Omental fat pad (tissue), 4 donors: ENCODE results near the gene FAM83C. TPM values are rescaled to one million over a fixed set of nuclear protein-coding genes. Genes with fewer than 3 reads are reported as not detected.

ENCODE experiments used
- ATAC-seq: fragments of 150-250 bp; one replicate; pipeline ENCODE4 v1.9.1; 2016; ENCODE audit warnings: mild to moderate bottlenecking, moderate library complexity; ENCODE audit not compliant: low FRiP score
- DNase-seq: peaks from one replicate; pipeline ENCODE4 v3.0.0-alpha.2; 2019; ENCODE audit warnings: low spot score
- CTCF ChIP-seq, 3 donors: fragments of 450-650 bp; IDR thresholded peaks; one replicate each; pipeline ENCODE4 v1.5.1; 2016 to 2017; ENCODE audit warnings: antibody characterized with exemption in 3 of 3, mild to moderate bottlenecking in 3 of 3, moderate library complexity in 2 of 3
- total RNA-seq, 4 donors: library from RNA; depleted of rRNA; stranded (reverse); fragments of >200 nt; gene quantifications; one replicate each; pipeline ENCODE4 v1.1.0, GENCODE V29; 2016

FAM83C gene
- total RNA-seq, 4 donors from 2014 or later, result 0.09 TPM; not detected in 3

GRCh38 chr20:35246723-35247122 lies 45.5 kb downstream of the FAM83C start:
- TF ChIP-seq CTCF (IDR thresholded peaks at IDR 0.05), result no peak
- no peak for ATAC-seq
- no peak for DNase-seq

GRCh38 chr20:35243986-35244385 lies 48.2 kb downstream of the FAM83C start:
- DNase-seq (no peak), ATAC-seq (no peak)
- no peak for TF ChIP-seq CTCF (IDR thresholded peaks at IDR 0.05)

GRCh38 chr20:35243317-35243716 lies 48.9 kb downstream of the FAM83C start:
- no peak for TF ChIP-seq CTCF (IDR thresholded peaks at IDR 0.05)
- ATAC-seq (no peak), DNase-seq (no peak)

- ATAC-seq, result no peak
- no peak for DNase-seq
- no peak for TF ChIP-seq CTCF (IDR thresholded peaks at IDR 0.05)
Observed at GRCh38 chr20:35240811-35241293, 51.4 kb downstream of the FAM83C start.

GRCh38 chr20:35240083-35240810 lies 52.0 kb downstream of the FAM83C start:
- ATAC-seq, result no peak
- no peak for DNase-seq
- no peak for TF ChIP-seq CTCF (IDR thresholded peaks at IDR 0.05)

GRCh38 chr20:35238735-35239134 lies 53.5 kb downstream of the FAM83C start:
- no peak for TF ChIP-seq CTCF (IDR thresholded peaks at IDR 0.05)
- no peak for ATAC-seq
- no peak for DNase-seq

GRCh38 chr20:35238170-35238569 lies 54.1 kb downstream of the FAM83C start:
- DNase-seq (no peak), ATAC-seq (no peak)
- no peak for TF ChIP-seq CTCF (IDR thresholded peaks at IDR 0.05)
